ENCODE results near the gene CAB39L. TPM values are rescaled to one million over a fixed set of nuclear protein-coding genes. Genes with fewer than 3 reads are reported as not detected.

Gene CAB39L
- 10 to 100 TPM; 23.3 to 41.0 (median 31.0) TPM for total RNA-seq

- peak; percentile 100 for DNase-seq
- WGBS, 2 donors, result 1% methylated on average over 9 to 24 of the region's 53 CpGs
- Histone ChIP-seq H3K36me3 (no peaks in the 10 kb centered on the region), H3K4me1 (peaks cover 6 to 13% of the 10 kb centered on the region in 2 donors), H3K4me3 (replicated peaks in 1 of 3) (peak within 1 kb of the TSS; percentile 14 to 58 (median 41)), H3K27me3 (no peaks in the 10 kb centered on the region), H3K9me3 (no peaks in the 10 kb centered on the region), H3K27ac (peak within 1 kb of the TSS; percentile 87 to 95 (median 90))
- intact Hi-C loops (cut with DNase I), result no loop called here
- TF ChIP-seq, protein P1, sequence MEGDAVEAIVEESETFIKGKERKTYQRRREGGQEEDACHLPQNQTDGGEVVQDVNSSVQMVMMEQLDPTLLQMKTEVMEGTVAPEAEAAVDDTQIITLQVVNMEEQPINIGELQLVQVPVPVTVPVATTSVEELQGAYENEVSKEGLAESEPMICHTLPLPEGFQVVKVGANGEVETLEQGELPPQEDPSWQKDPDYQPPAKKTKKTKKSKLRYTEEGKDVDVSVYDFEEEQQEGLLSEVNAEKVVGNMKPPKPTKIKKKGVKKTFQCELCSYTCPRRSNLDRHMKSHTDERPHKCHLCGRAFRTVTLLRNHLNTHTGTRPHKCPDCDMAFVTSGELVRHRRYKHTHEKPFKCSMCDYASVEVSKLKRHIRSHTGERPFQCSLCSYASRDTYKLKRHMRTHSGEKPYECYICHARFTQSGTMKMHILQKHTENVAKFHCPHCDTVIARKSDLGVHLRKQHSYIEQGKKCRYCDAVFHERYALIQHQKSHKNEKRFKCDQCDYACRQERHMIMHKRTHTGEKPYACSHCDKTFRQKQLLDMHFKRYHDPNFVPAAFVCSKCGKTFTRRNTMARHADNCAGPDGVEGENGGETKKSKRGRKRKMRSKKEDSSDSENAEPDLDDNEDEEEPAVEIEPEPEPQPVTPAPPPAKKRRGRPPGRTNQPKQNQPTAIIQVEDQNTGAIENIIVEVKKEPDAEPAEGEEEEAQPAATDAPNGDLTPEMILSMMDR (IDR thresholded peaks at IDR 0.05), result peak in 4 of 6 experiments; percentile 37 to 52 (median 47)
- TF ChIP-seq POLR2A (IDR thresholded peaks at IDR 0.05), result peak; percentile 84 to 98
Observed at GRCh38 chr13:49443704-49444523, at the start of gene CAB39L, which contains the start of gene SETDB2. Gene CAB39L, minus strand, starts transcription at chr13:49444064. Its CDS starts 61,154 bp downstream, at chr13:49382910. Gene SETDB2, plus strand, starts transcription at chr13:49444274. Its CDS starts 7,620 bp downstream, at chr13:49451894.

DNA sequence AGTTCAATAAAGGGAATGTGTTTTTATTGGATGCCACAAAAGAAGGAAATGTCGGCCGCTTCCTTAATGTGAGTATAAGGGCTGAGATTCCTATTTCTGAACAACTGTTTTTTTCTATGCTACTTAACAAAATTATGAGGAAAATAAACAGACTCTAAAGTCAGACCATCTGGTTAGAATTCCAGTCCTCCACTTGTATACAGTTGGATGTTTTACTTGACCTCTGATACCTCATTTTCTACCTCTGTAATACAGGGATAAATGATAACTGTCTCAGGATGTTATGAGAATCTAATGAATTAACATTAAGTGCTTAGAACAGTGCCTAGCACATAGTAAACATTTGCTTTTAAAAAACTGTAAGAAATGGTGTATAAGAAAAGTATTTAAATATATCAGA lies 44.7 kb upstream of the CAB39L start:
- DNase-seq, result no peak
- 93 to 96% methylated on average over 2 of the region's 2 CpGs for WGBS, 2 donors
- no peaks in the 10 kb centered on the region for H3K27me3 ChIP-seq
- H3K4me3 ChIP-seq (replicated peaks in 1 of 3), result no peak overlapping the region
- no peaks in the 10 kb centered on the region for H3K9me3 ChIP-seq
- no peak for TF ChIP-seq POLR2A (IDR thresholded peaks at IDR 0.05)
- TF ChIP-seq, protein P1 (IDR thresholded peaks at IDR 0.05), result no peak
- intact Hi-C loops (cut with DNase I), result no loop called here
- peaks cover 0 to 4% of the 10 kb centered on the region in 2 donors for H3K4me1 ChIP-seq
- H3K36me3 ChIP-seq, result peaks cover 8 to 16% of the 10 kb centered on the region in 2 donors
- no peak overlapping the region for H3K27ac ChIP-seq

GRCh38 chr13:49481788-49482187 lies 37.9 kb upstream of the CAB39L start:
- DNase-seq, result no peak
- Histone ChIP-seq H3K9me3 (no peaks in the 10 kb centered on the region), H3K36me3 (peaks cover 31 to 42% of the 10 kb centered on the region in 2 donors), H3K27ac (no peak overlapping the region), H3K27me3 (no peaks in the 10 kb centered on the region), H3K4me1 (no peaks in the 10 kb centered on the region), H3K4me3 (replicated peaks in 1 of 3) (no peak overlapping the region)
- TF ChIP-seq, protein P1 (IDR thresholded peaks at IDR 0.05), result no peak
- TF ChIP-seq POLR2A (IDR thresholded peaks at IDR 0.05), result no peak
- intact Hi-C loops (cut with DNase I), result no loop called here
- WGBS, 2 donors, result 81 to 88% methylated on average over 5 of the region's 5 CpGs

GRCh38 chr13:49476529-49476928 lies 32.7 kb upstream of the CAB39L start:
- 93 to 95% methylated on average over 7 of the region's 7 CpGs for WGBS, 2 donors
- H3K36me3 ChIP-seq, result peaks cover 29% of the 10 kb centered on the region in 2 donors

More at GRCh38 chr13:49476529-49476928, 32.7 kb upstream of the CAB39L start:
- no peak for TF ChIP-seq POLR2A (IDR thresholded peaks at IDR 0.05)
- TF ChIP-seq, protein P1 (IDR thresholded peaks at IDR 0.05), result no peak
- intact Hi-C loops (cut with DNase I), result no loop called here
- no peak overlapping the region for H3K4me3 ChIP-seq (replicated peaks in 1 of 3)
- H3K27ac ChIP-seq, result no peak overlapping the region
- DNase-seq, result no peak
- H3K9me3 ChIP-seq, result no peaks in the 10 kb centered on the region
- no peaks in the 10 kb centered on the region for H3K27me3 ChIP-seq
- H3K4me1 ChIP-seq, result no peaks in the 10 kb centered on the region
